ENCODE measurements around the gene COL2A1. TPM values are rescaled to one million over a fixed set of nuclear protein-coding genes. Genes with fewer than 3 reads are reported as not detected.

Gene COL2A1
- total and polyA plus RNA-seq, 9 donors = 0.05 to 1.5 (median 1.1) TPM; not detected in 1

DNA sequence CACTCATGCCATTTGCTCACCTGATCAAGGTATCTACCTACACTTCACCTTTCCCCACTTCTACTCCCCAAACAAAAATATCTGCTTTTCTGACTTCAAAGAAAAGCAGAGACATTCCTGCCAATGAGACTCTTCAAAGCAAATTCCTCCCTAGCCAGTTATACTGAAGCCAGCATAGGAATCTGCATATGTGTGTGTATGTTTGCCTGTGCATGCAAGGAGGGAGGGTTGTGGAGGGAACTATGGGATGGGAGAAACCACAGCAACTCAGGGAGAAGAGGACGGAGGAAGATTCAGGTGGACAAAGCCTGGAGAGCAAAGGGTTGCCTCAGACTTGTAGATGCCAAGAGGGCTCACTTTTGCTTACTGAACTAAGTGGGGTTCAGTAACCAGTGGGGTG is 73.1 kb downstream of the COL2A1 start:
- H3K4me1 ChIP-seq (ENCODE audit: insufficient read depth) = peaks cover 4% of the 10 kb centered on the region
- intact Hi-C loops (cut with DNase I) = no loop called here
- H3K27ac ChIP-seq = no peak overlapping the region
- TF ChIP-seq, protein P1, sequence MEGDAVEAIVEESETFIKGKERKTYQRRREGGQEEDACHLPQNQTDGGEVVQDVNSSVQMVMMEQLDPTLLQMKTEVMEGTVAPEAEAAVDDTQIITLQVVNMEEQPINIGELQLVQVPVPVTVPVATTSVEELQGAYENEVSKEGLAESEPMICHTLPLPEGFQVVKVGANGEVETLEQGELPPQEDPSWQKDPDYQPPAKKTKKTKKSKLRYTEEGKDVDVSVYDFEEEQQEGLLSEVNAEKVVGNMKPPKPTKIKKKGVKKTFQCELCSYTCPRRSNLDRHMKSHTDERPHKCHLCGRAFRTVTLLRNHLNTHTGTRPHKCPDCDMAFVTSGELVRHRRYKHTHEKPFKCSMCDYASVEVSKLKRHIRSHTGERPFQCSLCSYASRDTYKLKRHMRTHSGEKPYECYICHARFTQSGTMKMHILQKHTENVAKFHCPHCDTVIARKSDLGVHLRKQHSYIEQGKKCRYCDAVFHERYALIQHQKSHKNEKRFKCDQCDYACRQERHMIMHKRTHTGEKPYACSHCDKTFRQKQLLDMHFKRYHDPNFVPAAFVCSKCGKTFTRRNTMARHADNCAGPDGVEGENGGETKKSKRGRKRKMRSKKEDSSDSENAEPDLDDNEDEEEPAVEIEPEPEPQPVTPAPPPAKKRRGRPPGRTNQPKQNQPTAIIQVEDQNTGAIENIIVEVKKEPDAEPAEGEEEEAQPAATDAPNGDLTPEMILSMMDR (IDR thresholded peaks at IDR 0.05) = no peak
- TF ChIP-seq EP300 (IDR thresholded peaks at IDR 0.05) (no peak), POLR2A (IDR thresholded peaks at IDR 0.05) (no peak)
- no peak for DNase-seq
- H3K27me3 ChIP-seq = no peaks in the 10 kb centered on the region
- no peak overlapping the region for H3K4me3 ChIP-seq
- H3K36me3 ChIP-seq = no peaks in the 10 kb centered on the region
- WGBS, 3 donors = 67 to 89% (median 89%) methylated on average over 1 of the region's 1 CpG
- H3K9me3 ChIP-seq = no peaks in the 10 kb centered on the region

DNA sequence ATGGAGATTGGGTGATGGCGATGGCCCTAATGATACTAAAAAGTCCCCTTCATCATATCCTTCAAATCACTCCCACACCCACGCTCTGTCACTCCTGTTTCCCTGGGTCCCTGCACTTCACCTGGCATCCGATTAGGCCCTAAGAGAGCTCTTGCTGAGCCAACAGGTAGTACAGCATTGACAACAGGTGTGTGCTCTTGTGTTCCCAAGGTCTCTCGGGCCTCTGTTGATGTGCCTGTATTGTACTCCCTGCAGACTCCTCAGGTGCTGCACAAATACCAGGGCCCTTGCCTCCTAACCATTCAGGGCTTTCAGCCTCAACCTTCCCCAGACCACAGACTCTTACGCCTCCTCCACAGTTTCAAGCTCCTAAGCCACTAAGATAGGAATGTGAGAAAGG is 73.6 kb downstream of the COL2A1 start:
- no peaks in the 10 kb centered on the region for H3K27me3 ChIP-seq
- no peaks in the 10 kb centered on the region for H3K36me3 ChIP-seq
- no peak for DNase-seq
- H3K27ac ChIP-seq = no peak overlapping the region
- H3K9me3 ChIP-seq = no peaks in the 10 kb centered on the region
- H3K4me3 ChIP-seq = no peak overlapping the region
- no peak for TF ChIP-seq POLR2A (IDR thresholded peaks at IDR 0.05)
- TF ChIP-seq EP300 (IDR thresholded peaks at IDR 0.05) = no peak
- TF ChIP-seq, protein P1 (IDR thresholded peaks at IDR 0.05) = no peak
- 93 to 97% (median 97%) methylated on average over 5 of the region's 5 CpGs for WGBS, 3 donors
- H3K4me1 ChIP-seq (ENCODE audit: insufficient read depth) = peaks cover 4% of the 10 kb centered on the region
- intact Hi-C loops (cut with DNase I) = no loop called here

DNA sequence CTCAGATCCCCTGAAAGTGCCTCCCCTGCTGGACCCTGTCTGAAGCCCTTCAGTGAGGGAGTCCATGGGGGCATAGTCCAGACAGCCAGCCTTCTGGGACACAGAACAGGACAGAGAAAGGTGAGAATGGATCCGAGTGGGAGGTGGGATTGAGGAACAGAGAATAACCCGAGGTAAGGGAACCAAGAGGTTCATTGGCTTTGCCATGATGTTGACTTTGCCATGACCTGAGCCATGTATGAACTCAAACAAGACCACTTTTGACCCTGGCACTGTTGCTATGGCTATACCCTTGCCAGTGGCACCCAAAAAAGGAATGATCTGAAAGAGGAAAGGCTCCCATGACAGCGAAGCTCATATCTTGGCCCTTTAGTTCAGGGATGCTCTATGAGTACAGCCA is 76.9 kb downstream of the COL2A1 start:
- H3K27ac ChIP-seq = no peak overlapping the region
- no peak overlapping the region for H3K4me3 ChIP-seq
- no peak for TF ChIP-seq POLR2A (IDR thresholded peaks at IDR 0.05)
- TF ChIP-seq, protein P1 (IDR thresholded peaks at IDR 0.05) = no peak
- no peak for TF ChIP-seq EP300 (IDR thresholded peaks at IDR 0.05)
- H3K36me3 ChIP-seq = no peaks in the 10 kb centered on the region
- no peak for DNase-seq
- H3K4me1 ChIP-seq (ENCODE audit: insufficient read depth) = no peaks in the 10 kb centered on the region
- no peaks in the 10 kb centered on the region for H3K27me3 ChIP-seq
- H3K9me3 ChIP-seq = no peaks in the 10 kb centered on the region
- intact Hi-C loops (cut with DNase I) = no loop called here
- 87 to 91% (median 88%) methylated on average over 3 of the region's 3 CpGs for WGBS, 3 donors

Other genes starting within 250 kb of the COL2A1 start
- 100 to 1,000 TPM in 3 of 7 donors, 10 to 100 TPM in 4; 50.4 to 132 (median 93.5) TPM for gene RAPGEF3, start 245.6 kb downstream of the COL2A1 start, total RNA-seq
- gene RAPGEF3, start 245.6 kb downstream of the COL2A1 start, polyA plus RNA-seq = 10 to 100 TPM; 16.9 to 68.4 TPM
- 100 to 1,000 TPM in 2 of 7 donors, 10 to 100 TPM in 5; 36.7 to 143 (median 98.3) TPM for gene SLC48A1, start 231.2 kb downstream of the COL2A1 start, total RNA-seq
- gene SLC48A1, start 231.2 kb downstream of the COL2A1 start, polyA plus RNA-seq = 10 to 100 TPM; 24.1 to 41.1 TPM
- 100 to 1,000 TPM in 5 of 7 donors, 10 to 100 TPM in 2; 47.2 to 151 (median 103) TPM for gene HDAC7, start 184.6 kb downstream of the COL2A1 start, total RNA-seq
- 10 to 100 TPM; 40.1 to 79.4 TPM for gene HDAC7, start 184.6 kb downstream of the COL2A1 start, polyA plus RNA-seq
- 1 to 10 TPM in 5 of 7 donors, under 1 TPM in 2; 0.71 to 2.7 (median 1.1) TPM for gene VDR, start 99.5 kb downstream of the COL2A1 start, total RNA-seq
- gene VDR, start 99.5 kb downstream of the COL2A1 start, polyA plus RNA-seq = 1 to 10 TPM in 1 of 2 donors, under 1 TPM in 1; 0.31 to 1.1 TPM
- 10 to 100 TPM; 31.1 to 87.5 (median 55.0) TPM for gene TMEM106C, start 40.9 kb downstream of the COL2A1 start, total RNA-seq
- gene TMEM106C, start 40.9 kb downstream of the COL2A1 start, polyA plus RNA-seq = 100 to 1,000 TPM in 1 of 2 donors, 10 to 100 TPM in 1; 52.0 to 110 TPM
- gene SENP1, start 101.6 kb upstream of the COL2A1 start, total RNA-seq = 10 to 100 TPM; 14.7 to 28.9 (median 21.6) TPM
- 10 to 100 TPM in 1 of 2 donors, 1 to 10 TPM in 1; 6.2 to 10.4 TPM for gene SENP1, start 101.6 kb upstream of the COL2A1 start, polyA plus RNA-seq
- gene PFKM, start 114.9 kb upstream of the COL2A1 start, total RNA-seq = 100 to 1,000 TPM in 4 of 7 donors, 10 to 100 TPM in 3; 43.0 to 133 (median 111) TPM
- gene PFKM, start 114.9 kb upstream of the COL2A1 start, polyA plus RNA-seq = 10 to 100 TPM; 60.8 to 80.9 TPM
- gene ASB8, start 153.0 kb upstream of the COL2A1 start, total RNA-seq = 10 to 100 TPM; 18.8 to 41.4 (median 29.4) TPM
- gene ASB8, start 153.0 kb upstream of the COL2A1 start, polyA plus RNA-seq = 10 to 100 TPM; 18.8 to 51.6 TPM
- gene CCDC184, start 179.2 kb upstream of the COL2A1 start, total RNA-seq = 10 to 100 TPM in 1 of 7 donors, 1 to 10 TPM in 6; 3.9 to 16.6 (median 6.0) TPM
- gene CCDC184, start 179.2 kb upstream of the COL2A1 start, polyA plus RNA-seq = 1 to 10 TPM; 3.4 to 6.9 TPM
- not detected for gene OR10AD1, start 198.8 kb upstream of the COL2A1 start, total RNA-seq
- gene OR10AD1, start 198.8 kb upstream of the COL2A1 start, polyA plus RNA-seq = not detected